LNCAP (cell line): ENCODE results near the gene E2F1.

Experiments
- CTCF ChIP-seq: fragments of 450-650 bp; IDR thresholded peaks from 2 replicates; pipeline ENCODE4 v1.5.1; 2017; ENCODE audit warnings: mild to moderate bottlenecking

E2F1 gene

GRCh38 chr20:33673410-33674293, 12.5 kb downstream of the E2F1 start:
- TF ChIP-seq CTCF: no peak

GRCh38 chr20:33673114-33673409, 13.1 kb downstream of the E2F1 start:
- TF ChIP-seq CTCF: no peak

- TF ChIP-seq CTCF: no peak
Observed at GRCh38 chr20:33672426-33673113, 13.6 kb downstream of the E2F1 start.

GRCh38 chr20:33671573-33672288, 14.5 kb downstream of the E2F1 start:
- no peak for TF ChIP-seq CTCF

- no peak for TF ChIP-seq CTCF
Observed at GRCh38 chr20:33670715-33671499, 15.3 kb downstream of the E2F1 start.

GRCh38 chr20:33669873-33670640, 16.1 kb downstream of the E2F1 start:
- no peak for TF ChIP-seq CTCF

GRCh38 chr20:33669224-33669623, 17.0 kb downstream of the E2F1 start:
- no peak for TF ChIP-seq CTCF
